HG03565 (cell line): ENCODE data around the gene MPST.
"Not testable (repeated sequence)": the region's sequence is repeated elsewhere in the genome, so short reads cannot be mapped to it uniquely, and the experiment has no call there.

Source experiments
- ATAC-seq: cut with Tn5 transposase; IDR thresholded peaks from one replicate; pipeline ENCODE4 v1.9.1; 2021; ENCODE audit warnings: mild to moderate bottlenecking, moderate library complexity; ENCODE audit not compliant: unreplicated experiment

MPST gene

DNA sequence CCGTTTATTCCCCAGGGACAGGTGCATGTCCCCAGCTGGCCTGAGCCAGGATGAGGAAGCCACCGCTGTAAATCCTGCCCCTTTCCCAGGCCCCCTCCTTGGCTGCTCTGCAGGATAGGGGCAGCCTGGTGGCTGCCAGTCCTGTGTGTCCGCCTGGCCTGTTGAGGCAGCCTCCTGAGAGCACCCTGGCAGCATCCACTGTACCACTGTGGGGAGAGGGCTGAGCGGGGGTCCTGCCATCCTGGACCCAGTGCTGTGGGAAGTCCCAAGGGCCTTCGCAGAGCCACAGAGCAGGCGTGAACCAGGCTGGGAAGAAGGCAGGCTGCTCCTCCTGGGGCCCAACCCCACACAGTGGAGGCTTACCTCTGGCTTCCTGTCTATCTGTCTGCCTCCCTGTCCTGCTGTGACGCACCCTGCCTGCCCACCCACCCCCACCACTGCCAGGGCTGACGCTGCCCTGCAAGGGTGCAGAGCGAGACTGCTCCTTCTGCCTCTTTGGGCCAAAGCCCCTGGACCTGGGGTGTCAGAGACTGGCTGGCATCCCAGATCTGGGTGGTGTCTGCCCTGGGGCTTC is 40.4 kb downstream of the MPST start:
- no peak for ATAC-seq

DNA sequence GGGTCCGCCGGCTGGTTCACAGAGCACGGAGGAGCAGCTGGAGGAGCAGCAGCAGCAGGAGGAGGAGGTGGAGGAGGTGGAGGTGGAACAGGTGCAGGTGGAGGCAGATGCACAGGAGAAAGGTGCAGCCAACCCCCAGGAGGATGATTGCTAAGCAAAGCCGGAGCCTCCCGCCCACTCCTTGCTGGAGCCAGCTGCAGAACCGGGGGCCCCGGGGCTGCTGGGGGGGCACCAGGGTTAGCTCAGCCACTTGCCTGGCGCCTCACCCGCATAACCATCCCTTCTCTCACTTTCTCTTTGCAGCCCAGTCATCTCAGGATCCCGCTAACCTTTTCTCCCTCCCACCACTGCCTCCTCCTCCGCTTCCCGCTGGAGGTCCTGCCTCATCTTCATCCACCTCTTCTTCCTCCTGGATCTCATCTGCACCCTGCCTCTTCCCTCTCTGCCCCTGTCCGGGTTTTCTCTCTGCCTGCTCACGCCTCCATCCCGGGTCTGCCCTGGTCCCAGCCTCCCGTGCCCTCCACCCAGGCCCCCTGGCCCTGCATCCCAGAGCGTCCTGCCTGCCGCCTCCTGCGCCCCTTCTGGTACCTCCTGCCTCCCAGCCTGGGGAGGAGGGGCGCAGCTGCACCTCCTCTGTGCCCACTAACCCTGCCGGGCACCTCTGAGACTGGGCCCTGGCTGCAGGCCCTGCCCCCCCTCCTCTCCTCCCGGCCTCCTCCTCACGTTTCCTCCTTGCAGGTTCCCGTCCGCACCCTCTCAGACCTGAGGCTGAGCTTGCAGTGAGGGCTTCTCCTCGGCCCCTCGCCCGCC is 41.5 kb downstream of the MPST start:
- no peak for ATAC-seq

DNA sequence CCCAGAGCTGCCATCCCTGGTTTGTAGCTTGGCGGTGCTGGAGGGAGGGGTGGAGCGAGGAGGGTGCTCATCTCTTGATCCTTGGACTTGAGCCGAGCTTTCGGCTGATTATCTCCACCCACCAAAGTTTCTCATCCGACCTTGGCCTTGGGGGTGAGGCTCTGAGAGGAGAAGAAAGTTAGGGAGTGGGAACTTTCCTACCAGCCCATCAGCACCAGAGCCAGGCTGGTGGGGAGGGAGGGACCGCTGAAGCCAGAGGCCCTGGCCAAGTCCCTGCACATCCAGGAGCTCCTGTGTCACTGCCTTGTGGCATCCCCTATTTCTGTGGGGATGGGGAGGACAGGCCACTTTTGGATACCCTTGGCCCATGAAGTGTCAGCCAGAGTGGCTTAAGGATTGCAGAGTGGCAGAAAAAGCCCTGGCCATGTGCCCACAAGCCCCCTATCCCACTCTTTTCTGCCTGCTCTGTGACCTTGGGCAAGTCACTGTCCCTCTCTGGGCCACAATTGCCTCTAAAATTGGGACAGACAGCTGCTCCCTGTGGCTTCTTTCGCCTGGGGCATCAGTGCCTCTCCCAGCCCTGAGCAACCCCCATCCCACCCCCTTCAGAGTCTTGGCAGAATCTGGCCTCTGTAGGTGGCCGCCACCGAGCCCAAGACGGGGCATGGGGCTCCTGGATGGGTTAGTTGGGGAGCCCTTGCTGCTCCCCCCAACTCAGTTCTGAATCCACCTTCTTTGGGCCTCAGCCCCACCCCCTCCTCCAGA is 42.3 kb downstream of the MPST start:
- no peak for ATAC-seq

DNA sequence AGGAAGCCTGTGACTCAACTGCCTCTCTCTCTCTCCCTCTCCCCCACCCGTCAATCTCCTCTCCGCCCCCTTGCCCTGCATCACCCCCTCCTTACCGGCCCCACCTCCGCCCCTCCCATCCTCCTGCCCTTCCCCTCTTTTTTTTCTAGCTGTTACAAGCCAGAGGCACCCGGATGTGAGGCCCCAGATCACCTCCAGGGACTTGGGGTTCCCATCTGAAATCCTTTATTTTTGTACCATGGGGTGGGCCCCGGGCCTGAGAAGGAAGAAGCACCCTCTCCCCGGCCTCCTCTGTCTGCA is 42.8 kb downstream of the MPST start:
- ATAC-seq, result no peak

DNA sequence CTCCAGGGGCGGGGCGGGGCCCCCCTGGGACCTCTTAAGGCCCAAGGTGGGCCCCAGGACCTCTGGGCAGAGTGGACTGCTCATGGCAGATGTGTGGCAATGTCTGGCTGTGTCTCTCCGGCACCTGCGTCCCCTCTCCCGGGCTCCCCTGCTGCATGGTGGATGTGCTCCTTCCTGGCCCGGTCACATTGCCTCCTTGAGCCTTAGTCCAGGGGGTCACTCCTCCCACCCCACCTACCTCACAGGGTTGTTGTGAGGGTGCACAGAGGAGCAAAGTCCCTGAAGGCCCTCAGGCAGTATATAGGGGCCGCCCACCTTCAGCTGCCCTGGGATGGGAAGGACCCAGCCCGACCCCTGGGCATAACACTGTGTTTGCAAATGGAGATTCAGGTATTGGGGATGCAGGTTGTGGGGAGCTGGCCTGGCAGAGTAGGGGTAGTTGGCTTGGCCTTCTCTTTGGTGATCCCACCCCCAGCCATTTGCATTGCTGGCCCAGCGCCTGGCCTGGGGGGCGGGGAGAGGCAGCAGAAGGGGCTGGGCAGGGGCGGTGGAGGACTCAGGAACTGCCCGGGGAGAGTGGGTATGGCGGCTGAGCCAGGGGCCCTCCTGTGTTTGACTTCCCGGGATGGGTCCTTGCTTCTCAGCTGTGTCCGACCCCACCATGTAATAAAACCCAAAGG is 43.3 kb downstream of the MPST start:
- ATAC-seq, result no peak

DNA sequence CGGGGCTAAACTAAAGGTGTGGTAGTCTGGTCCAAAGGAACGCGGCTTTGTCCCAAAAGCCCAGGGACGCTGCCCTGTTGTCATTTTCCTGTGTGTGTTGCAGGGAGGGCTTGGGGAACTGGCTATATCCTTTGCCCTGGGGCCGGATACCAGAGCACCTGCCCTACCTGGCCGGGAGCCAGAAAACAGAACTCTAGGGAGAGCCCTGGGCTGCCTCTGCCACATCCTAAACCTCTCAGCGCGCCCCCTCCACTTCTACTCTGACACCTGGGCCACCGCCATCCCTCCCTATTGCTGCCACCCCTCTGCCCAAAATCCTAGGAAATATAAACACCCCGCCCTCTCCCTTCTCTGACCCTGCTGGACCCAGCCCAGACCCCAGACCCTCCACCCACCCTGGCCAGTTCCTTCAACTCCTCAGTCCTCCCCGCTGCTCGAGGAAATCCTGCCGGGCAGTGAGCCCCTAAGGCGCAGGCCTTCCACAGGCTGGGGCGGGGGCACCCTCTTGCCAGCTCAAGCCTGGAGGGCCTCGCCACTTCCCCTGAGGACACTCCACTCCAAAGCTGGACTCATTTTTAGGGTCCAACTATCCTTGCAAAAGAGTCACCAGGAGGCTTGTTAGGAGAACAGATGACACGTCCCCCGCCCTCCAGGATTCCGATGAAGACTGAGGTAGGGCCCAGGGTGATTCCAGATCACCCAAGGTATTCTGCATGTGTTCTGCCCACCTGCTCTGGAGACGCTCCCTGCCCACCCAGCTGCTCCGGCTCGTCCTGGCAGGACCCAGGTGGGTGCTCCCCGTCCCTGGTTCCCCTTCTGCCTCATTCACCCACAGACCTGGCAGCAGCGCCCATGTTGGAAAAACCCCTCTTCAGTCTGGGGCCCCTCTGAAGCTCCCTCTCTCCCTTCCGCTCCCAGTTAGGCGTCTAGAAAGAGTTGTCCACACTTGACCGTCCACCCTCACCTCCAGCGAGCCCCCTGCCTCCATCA is 44.2 kb downstream of the MPST start:
- no peak for ATAC-seq

DNA sequence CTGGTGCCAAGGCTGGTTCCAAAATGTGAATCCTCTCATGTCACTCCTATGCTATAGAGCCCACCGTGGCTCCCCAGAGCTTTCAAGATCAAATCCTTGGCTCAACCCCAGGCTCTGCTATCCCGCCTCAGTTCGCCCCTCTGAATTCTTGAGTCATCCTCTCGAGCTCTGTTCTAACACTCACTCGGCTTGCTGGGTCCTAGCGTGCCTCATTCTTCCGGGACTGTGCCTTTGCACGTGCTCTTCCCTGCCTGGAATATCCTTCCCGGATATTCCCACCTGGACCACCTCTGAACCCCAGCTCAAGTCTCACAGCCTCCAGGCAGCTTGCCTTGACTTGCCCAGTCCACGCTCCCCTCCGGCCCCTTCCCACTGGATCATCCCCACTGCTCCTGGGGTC is 45.0 kb downstream of the MPST start:
- no peak for ATAC-seq

DNA sequence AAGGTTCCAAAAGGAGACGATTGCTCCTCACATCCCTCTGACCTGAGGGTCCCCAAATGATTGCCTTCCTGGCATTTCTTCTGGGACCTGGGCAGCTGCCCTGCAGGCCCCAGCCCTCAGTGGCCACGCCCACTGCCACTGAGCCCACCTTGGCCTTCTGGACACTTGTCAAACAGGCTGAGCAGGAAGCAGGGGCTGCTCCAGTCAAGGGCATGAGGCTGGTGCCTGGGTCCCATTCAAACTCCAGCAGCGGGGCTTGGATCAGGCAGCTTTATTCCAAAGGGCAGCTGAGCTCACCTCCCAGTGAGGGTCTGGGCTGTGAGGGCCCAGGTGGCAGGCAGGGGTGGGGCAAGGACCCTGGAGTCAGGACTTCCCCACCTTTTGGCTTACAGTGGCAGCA is 45.6 kb downstream of the MPST start:
- no peak for ATAC-seq

DNA sequence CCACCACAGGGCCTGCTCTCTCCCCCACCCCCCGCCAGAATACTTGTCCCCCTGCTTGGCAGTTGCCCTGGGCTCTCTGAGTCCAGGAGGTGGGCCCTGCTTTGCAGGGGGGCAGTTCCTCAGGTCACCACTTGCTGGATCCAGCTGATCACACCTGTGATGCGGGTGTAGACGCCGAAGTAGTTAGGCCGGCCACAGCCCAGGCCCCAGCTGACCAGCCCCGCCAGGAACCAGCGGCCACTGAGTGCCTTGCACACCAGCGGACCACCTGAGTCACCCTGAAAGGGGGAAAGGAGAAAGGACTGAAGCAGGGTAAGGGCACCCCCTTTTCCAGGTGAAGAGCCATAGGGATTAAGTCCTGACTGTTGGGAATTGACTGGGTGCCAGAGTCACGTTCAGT is 46.4 kb downstream of the MPST start:
- ATAC-seq, result no peak

DNA sequence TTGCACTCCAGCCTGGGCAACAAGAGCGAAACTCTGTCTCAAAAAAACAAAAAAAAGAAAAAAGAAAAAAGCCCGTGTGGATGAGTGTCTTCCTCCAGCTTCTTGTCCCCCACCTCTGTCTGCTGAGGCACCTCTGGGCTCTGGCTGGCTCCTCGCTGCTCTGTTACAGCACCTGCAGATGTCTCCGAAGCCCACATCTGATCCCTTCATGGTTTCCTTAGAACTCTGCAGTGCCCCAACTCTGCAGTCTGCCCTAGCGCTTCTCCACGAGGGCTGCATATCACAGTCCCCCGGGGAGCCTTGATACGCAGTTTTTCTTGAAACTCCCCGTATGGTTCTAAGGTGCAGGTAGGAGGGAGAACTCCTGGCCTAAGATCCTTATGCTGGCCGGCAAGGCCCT is 47.9 kb downstream of the MPST start:
- no peak for ATAC-seq

DNA sequence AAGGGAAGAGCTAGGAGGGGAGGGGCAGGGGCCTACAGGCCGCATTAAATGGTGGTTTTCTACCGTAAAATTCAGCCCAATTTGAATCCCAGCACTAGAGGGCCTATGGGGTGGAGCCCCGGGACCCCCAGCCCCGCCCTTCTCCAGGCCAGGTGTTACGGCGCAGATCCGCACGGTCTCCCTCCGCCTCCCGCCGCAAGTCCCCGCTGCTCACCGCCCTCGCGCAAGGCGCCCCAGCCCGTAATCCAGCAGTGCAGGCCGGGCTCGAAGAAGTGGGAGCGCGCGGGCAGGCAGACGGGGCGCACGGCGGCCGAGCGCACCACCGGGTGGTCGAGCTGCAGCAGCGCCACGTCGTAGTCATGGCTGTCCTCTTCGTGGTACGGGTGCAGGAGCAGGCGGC is 49.3 kb downstream of the MPST start:
- ATAC-seq, result no peak

DNA sequence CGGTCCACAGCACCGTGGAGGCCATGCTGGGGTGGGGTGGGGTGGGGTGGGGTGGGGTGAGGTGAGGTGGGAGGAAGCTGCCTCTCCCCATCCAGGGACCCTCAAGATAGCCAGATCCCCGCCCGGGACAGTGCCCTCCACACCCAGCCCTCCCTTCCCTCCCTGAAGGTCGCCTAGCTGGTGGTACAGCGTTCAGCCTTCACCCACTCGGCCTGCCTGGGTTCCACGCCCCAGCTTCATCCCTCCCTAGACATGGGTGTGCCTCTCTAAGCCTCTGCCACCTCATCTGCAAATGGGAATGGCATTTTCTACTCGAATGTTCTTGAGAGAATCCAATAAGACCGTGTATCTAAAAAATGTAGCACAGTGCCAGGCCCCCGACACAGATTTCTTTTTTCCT is 49.8 kb downstream of the MPST start:
- no peak for ATAC-seq

DNA sequence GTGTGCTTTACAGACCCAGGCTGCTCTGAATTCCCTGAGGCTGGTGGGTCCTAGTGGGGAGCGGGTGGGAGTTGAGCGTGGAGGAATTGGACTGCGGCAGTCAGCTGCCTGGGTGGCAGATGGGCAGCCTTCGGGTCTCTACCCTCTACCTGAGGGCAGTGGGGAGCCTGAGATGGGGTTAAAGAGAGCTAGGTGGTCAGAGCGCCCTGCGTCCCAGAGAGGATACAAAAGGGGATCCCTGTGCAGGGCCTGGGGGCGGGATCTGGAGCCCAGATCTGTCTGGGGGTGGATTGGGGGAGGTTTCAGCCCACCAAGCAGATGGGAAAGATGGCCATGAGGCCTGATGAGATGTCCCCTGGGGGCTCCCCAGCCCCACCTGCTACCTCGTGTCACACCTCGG is 50.2 kb downstream of the MPST start:
- no peak for ATAC-seq

DNA sequence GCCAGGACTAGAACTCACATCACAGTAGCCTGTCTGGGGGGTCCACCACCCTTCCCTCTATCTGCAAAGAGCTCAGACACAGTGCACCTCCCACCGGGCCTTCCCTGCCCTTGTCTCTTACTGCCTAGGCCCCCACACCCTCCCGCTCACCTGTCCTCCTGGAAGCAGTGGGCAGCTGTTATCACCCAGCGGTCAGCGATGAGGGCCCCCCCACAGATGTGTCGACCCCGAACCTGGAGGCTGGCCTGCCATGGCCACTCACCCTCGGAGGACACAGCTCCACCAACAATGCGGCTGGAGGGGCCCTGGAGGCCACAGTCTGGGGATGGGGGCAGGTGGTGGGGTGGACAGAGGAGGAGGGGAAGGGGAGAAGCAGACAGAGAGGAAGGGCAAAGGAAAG is 50.8 kb downstream of the MPST start:
- ATAC-seq, result no peak

DNA sequence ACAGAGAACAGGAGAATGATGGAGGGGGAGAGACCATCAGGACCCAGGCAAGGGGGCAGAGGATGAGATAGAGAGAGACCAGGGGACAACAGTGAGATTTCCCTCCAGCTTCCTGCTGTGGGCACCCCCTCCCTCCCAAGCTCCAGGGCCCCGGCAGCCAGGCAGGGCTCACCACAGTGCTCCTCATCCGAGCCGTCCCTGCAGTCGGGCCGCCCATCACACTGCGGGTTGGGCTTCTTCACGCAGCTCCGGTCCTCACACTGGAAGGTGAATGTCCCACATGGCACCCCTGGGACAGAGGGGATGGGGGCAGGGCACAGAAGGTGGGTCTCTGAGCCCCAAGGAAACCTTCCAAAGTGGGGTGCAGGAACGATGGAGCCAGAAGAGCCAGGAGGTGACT is 51.2 kb downstream of the MPST start:
- no peak for ATAC-seq

DNA sequence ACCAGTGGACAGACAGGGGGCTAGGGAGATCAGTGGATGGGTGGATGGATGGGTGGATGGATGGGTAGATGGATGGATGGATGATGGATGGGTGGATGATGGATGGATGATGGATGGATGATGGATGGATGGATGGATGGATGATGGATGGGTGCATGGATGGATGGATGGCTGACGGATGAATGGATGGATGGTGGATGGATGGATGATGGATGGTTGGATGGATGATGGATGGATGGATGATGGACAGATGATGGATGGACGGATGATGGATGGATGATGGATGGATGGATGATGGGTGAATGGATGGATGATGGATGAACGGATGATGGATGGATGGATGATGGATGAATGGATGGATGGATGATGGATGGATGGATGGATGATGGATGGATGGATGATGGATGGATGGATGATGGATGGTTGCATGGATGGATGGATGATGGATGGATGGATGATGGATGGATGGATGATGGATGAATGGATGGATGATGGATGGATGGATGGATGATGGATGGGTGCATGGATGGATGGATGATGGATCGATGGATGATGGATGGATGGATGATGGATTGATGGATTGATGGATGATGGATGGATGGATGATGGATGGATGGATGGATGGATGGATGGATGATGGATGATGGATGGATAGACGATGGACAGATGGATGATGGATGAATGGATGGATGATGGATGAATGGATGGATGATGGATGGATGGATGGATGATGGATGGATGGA is 52.5 kb downstream of the MPST start:
- not testable (repeated sequence) for ATAC-seq

DNA sequence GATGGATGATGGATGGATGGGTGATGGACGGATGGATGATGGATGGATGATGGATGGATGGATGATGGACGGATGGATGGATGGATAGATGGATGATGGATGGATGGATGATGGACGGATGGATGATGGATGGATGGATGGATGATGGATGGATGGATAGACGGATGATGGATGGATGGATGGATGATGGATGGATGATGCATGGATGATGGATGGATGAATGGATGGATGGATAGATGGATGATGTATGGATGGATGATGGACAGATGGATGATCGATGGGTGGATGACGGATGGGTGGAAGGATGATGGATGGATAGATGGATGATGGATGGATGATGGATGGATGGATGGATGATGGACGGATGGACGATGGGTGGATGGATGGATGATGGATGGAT is 53.1 kb downstream of the MPST start:
- ATAC-seq, result no peak

DNA sequence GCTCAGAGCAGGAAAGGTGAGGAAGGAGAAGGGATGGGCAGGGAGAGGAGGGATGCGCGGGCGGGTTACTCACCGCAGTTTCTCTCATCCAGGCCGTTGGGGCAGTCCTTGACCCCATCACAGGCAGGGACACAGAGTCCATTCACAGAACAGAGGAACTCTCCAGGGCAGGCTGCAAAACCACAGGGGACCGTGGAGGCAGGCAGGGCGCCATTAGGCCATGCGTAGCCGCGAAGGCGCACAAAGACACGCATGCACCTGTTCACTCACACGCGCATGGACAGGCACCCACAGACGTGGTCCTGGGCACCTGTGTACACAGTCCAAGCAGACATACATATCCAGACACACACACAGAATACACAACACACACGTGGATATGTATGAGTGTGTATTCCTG is 55.0 kb downstream of the MPST start:
- no peak for ATAC-seq

DNA sequence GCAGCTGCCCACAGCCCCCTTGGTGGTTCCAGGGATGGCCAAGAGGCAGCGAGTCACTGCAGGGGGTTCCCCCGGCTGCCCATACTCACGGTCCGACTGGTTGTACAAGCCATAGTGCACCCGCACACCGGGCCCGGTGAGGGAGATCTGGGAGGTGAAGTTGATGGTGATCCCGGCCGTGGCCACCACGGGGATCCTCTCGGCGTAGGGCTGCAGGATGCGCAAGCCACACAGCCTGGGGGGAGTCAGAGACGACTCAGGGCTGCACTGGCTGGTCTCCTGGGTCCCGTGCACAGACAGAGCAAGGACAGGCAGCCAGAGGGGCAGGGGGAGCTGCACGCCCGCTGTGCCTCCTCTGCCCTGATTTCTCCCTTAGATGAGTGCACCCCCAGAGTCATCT is 55.5 kb downstream of the MPST start:
- ATAC-seq, result no peak
